NB4 (cell line): ENCODE measurements around the gene L3MBTL4.

ENCODE experiments used
- MAX ChIP-seq: IDR thresholded peaks from 2 replicates; pipeline ENCODE4 v1.6.1; 2011; ENCODE audit warnings: low read depth, low read length
- POLR2A ChIP-seq: IDR thresholded peaks from 2 replicates; pipeline ENCODE4 v1.6.1; 2011; ENCODE audit warnings: mild to moderate bottlenecking; ENCODE audit not compliant: insufficient read length; ENCODE audit errors: extremely low read depth
- TF ChIP-seq, protein P1 (sequence below): IDR thresholded peaks from one replicate; pipeline ENCODE4 v1.5.1; 2012; ENCODE audit warnings: low read depth, low read length

DNA sequence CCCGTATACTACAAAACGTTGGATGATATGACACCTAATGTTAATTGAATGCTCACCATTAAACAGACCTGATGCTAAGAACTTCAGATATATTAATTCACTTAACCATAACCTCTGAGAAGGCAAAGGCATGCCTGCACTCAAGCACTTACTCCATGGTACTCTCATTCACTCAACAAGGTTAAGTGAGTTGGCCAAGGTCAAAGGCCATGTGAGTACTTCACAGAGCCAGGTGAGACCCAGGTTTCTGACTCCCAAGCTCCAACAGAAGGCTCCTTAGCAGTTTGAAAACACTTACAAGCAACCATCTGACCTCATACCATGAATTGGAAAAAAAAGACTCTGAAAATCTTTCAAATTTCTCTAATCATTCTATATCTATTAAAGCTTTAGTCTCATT lies 198.8 kb downstream of the L3MBTL4 start:
- TF ChIP-seq, protein P1, sequence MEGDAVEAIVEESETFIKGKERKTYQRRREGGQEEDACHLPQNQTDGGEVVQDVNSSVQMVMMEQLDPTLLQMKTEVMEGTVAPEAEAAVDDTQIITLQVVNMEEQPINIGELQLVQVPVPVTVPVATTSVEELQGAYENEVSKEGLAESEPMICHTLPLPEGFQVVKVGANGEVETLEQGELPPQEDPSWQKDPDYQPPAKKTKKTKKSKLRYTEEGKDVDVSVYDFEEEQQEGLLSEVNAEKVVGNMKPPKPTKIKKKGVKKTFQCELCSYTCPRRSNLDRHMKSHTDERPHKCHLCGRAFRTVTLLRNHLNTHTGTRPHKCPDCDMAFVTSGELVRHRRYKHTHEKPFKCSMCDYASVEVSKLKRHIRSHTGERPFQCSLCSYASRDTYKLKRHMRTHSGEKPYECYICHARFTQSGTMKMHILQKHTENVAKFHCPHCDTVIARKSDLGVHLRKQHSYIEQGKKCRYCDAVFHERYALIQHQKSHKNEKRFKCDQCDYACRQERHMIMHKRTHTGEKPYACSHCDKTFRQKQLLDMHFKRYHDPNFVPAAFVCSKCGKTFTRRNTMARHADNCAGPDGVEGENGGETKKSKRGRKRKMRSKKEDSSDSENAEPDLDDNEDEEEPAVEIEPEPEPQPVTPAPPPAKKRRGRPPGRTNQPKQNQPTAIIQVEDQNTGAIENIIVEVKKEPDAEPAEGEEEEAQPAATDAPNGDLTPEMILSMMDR = no peak
- no peak for TF ChIP-seq POLR2A
- TF ChIP-seq MAX = no peak
